SK-N-SH (cell line): ENCODE measurements around the gene ADGRE2.

Source experiments
- CTCF ChIP-seq: fragments of 200-600 bp; sonication (generic); IDR thresholded peaks from 2 replicates; pipeline ENCODE4 v1.6.1; 2017; ENCODE audit warnings: antibody characterized with exemption, mild to moderate bottlenecking, moderate library complexity
- FOXM1 ChIP-seq: IDR thresholded peaks from 2 replicates; pipeline ENCODE4 v1.4.0; 2012; ENCODE audit warnings: low read depth, mild to moderate bottlenecking
- RAD21 ChIP-seq: IDR thresholded peaks from 2 replicates; pipeline ENCODE4 v1.6.1; 2012; ENCODE audit warnings: mild to moderate bottlenecking, low read length
- RXRA ChIP-seq: IDR thresholded peaks from 2 replicates; pipeline ENCODE4 v1.4.0; 2012; ENCODE audit warnings: low read depth, mild to moderate bottlenecking, borderline replicate concordance
- SMC3 ChIP-seq: IDR thresholded peaks from 2 replicates; pipeline ENCODE4 v1.6.1; 2012; ENCODE audit warnings: low read depth, low read length, improper control_type of control experiment
- YY1 ChIP-seq: IDR thresholded peaks from 2 replicates; pipeline ENCODE4 v1.4.0; 2012; ENCODE audit warnings: low read depth, mild to moderate bottlenecking

DNA sequence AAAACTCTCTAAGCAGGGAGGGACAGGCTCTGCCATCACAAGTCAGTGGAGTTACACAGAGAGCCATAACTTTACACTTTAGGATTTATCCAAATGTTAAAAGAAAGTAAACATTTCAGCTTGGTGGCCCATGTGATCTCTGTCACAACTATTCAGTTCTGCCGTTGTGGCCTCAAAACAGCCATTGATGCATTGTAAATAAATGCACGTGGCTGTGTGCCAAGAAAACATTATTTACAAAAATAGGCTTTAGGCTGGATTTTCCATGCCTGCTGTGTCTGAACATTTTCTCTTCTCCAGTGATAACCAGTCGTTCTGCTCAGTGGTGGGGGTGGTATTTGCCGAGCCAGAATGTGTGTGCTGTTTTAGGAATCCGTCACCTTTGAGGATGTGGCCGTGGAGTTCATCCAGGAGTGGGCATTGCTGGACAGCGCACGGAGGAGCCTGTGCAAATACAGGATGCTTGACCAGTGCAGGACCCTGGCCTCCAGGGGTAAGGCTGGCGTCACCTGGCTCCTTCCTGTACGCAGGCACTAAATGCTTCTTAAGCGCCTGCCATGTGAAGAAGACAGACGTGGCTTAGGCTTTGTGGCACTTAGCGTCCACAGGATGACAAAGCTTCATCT lies 83.6 kb downstream of the ADGRE2 start:
- TF ChIP-seq RXRA = no peak
- TF ChIP-seq YY1 = no peak
- no peak for TF ChIP-seq CTCF
- no peak for TF ChIP-seq RAD21
- TF ChIP-seq FOXM1 = no peak
- TF ChIP-seq SMC3 = no peak
